SK-N-SH (cell line): ENCODE measurements around the gene ARAF.

Source experiments
- CHD2 ChIP-seq: fragments of 150-350 bp; IDR thresholded peaks from 2 replicates; pipeline ENCODE4 v1.6.1; 2018; ENCODE audit warnings: low read length; ENCODE audit not compliant: partially characterized antibody
- EP300 ChIP-seq, 2 experiments: IDR thresholded peaks; 2 replicates each; pipeline versions ENCODE4 v1.4.0 to v1.6.1; 2012; ENCODE audit warnings: borderline replicate concordance in 1 of 2, low read depth in 1 of 2, low read length in 1 of 2
- FOSL2 ChIP-seq: IDR thresholded peaks from 2 replicates; pipeline ENCODE4 v1.4.0; 2012; ENCODE audit warnings: low read depth, mild to moderate bottlenecking, moderate library complexity, borderline replicate concordance
- GABPA ChIP-seq: IDR thresholded peaks from 2 replicates; pipeline ENCODE4 v1.4.0; 2012; ENCODE audit warnings: low read depth, mild to moderate bottlenecking
- JUND ChIP-seq: IDR thresholded peaks from 2 replicates; pipeline ENCODE4 v1.4.0; 2012
- POLR2AphosphoS5 ChIP-seq: IDR thresholded peaks from 2 replicates; pipeline ENCODE4 v1.6.1; 2012; ENCODE audit warnings: low read depth, low read length
- RCOR1 ChIP-seq: fragments of 150-350 bp; IDR thresholded peaks from 2 replicates; pipeline ENCODE4 v1.6.1; 2017; ENCODE audit warnings: antibody characterized with exemption, low read length
- RXRA ChIP-seq: IDR thresholded peaks from 2 replicates; pipeline ENCODE4 v1.4.0; 2012; ENCODE audit warnings: low read depth, mild to moderate bottlenecking, borderline replicate concordance
- TAF1 ChIP-seq: IDR thresholded peaks from 2 replicates; pipeline ENCODE4 v1.6.1; 2012; ENCODE audit warnings: low read depth, mild to moderate bottlenecking, low read length, moderate library complexity, borderline replicate concordance
- TCF12 ChIP-seq: IDR thresholded peaks from 2 replicates; pipeline ENCODE4 v1.4.0; 2012
- TF ChIP-seq, protein P1 (sequence below): fragments of 200-600 bp; sonication (generic); IDR thresholded peaks from 2 replicates; pipeline ENCODE4 v1.6.1; 2017; ENCODE audit warnings: antibody characterized with exemption, mild to moderate bottlenecking, moderate library complexity

DNA sequence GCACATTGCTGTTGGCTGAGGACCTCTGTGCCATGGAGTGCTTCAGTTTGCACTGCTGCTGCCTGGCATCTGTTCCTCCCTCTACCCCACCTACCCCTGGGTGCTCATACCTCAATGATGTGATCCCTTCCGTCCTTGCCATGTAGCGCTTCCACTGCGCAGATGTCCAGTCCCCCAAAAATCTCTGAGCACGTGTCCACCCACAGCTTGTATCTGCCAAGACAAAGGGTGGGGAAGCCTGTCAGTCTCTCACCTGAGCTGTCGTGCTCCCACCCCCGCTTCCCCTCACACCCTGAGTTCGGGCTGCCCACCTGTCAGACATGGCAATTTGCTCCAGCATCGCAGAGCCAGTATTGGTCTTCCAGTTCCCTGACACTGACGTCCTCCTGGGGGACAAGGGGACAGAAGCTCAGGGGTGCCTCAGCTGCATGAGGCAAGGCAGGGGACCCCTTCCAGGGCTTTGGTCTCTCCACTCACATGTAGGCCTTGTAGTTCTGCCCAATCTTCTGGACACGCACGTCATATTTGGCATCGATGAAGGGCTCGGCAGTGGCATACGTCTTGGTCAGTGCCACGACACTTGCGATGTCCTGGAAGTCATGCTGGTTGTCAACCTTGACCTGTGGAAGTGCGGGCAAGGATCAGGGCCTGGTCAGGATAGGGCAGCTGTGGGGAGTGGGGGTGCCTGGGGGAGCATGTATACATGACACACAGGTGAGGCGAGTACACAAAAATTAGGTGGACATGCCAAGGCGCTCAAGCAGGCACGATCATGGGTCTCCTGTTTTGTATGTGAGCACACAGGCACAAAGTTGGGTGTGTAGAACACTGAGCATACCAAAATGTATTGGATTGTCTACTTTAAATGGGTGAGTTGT is 15.3 kb downstream of the ARAF start:
- TF ChIP-seq RCOR1 (no peak), POLR2AphosphoS5 (no peak), EP300 (IDR thresholded peaks at IDR 0.05; ENCODE audit: borderline replicate concordance in 1 of 2, low read depth in 1 of 2, low read length in 1 of 2) (no peak), CHD2 (no peak), RXRA (no peak), TAF1 (no peak), TCF12 (no peak), GABPA (no peak), FOSL2 (no peak), JUND (no peak)
- TF ChIP-seq, protein P1, sequence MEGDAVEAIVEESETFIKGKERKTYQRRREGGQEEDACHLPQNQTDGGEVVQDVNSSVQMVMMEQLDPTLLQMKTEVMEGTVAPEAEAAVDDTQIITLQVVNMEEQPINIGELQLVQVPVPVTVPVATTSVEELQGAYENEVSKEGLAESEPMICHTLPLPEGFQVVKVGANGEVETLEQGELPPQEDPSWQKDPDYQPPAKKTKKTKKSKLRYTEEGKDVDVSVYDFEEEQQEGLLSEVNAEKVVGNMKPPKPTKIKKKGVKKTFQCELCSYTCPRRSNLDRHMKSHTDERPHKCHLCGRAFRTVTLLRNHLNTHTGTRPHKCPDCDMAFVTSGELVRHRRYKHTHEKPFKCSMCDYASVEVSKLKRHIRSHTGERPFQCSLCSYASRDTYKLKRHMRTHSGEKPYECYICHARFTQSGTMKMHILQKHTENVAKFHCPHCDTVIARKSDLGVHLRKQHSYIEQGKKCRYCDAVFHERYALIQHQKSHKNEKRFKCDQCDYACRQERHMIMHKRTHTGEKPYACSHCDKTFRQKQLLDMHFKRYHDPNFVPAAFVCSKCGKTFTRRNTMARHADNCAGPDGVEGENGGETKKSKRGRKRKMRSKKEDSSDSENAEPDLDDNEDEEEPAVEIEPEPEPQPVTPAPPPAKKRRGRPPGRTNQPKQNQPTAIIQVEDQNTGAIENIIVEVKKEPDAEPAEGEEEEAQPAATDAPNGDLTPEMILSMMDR = no peak
